Esophagus squamous epithelium (tissue), 5 donors: ENCODE measurements around the gene PPFIA4. TPM values are rescaled to one million over a fixed set of nuclear protein-coding genes. Genes with fewer than 3 reads are reported as not detected.

Experiments used
- DNase-seq: peaks from one replicate; lab custom pipeline; 2025; lab: John Stamatoyannopoulos, UW
- H3K27ac ChIP-seq, 4 donors: fragments of 200-600 bp; sonication (generic); one replicate each; pipeline ENCODE4 v1.5.1; 2016 to 2019; ENCODE audit warnings: mild to moderate bottlenecking in 1 of 4
- H3K27me3 ChIP-seq, 4 donors: fragments of 200-600 bp; sonication (generic); 1 replicate in 3 of 4; 2 replicates in 1 of 4; pipeline versions ENCODE4 v1.5.1 to v1.6.0; 2017 to 2021; ENCODE audit warnings: antibody characterized with exemption in 1 of 4
- H3K36me3 ChIP-seq, 3 donors: fragments of 200-600 bp; sonication (generic); one replicate each; pipeline ENCODE4 v1.5.1; 2016 to 2019
- H3K4me1 ChIP-seq, 3 donors: fragments of 200-600 bp; sonication (generic); one replicate each; pipeline ENCODE4 v1.5.1; 2017 to 2019
- H3K4me3 ChIP-seq, 4 donors: fragments of 200-600 bp; sonication (generic); 1 replicate in 3 of 4; 2 replicates in 1 of 4; pipeline ENCODE4 v1.5.1; 2016 to 2019; ENCODE audit warnings: mild to moderate bottlenecking in 2 of 4, moderate library complexity in 1 of 4
- H3K9me3 ChIP-seq, 3 donors: fragments of 200-600 bp; sonication (generic); one replicate each; pipeline ENCODE4 v1.5.1; 2016 to 2019
- POLR2A ChIP-seq, 4 donors: fragments of 450-650 bp; IDR thresholded peaks; one replicate each; pipeline ENCODE4 v1.6.1; 2017; ENCODE audit warnings: antibody characterized with exemption in 4 of 4, mild to moderate bottlenecking in 4 of 4, moderate library complexity in 3 of 4
- WGBS, 2 donors: methylation state at CpG; one replicate each; pipeline ENCODE4 v1.1.5; 2018; 5-methylcytosine and 5-hydroxymethylcytosine counted together
- intact Hi-C: fragments of 100-400 bp; cut with DNase I; formaldehyde crosslinking; loops from one replicate; pipeline ENCODE4 v1.15.0; 2022
- total RNA-seq, 4 donors: library from RNA; depleted of rRNA; stranded (reverse); fragments of >200 nt; gene quantifications; one replicate each; pipeline ENCODE4 v1.1.0, GENCODE V29; 2016
- TF ChIP-seq, protein P1 (sequence below), 6 experiments: fragments of 450-650 bp in 4 of 6; fragments of 200-600 bp in 2 of 6; sonication (generic) in 2 of 6; IDR thresholded peaks; one replicate each; pipeline ENCODE4 v1.5.1; 2016 to 2019; ENCODE audit warnings: antibody characterized with exemption in 6 of 6, mild to moderate bottlenecking in 4 of 6, moderate library complexity in 4 of 6
- donor health status: DM: yes; HTN: yes; CAD: no.

PPFIA4 gene
- total RNA-seq, 4 donors from 2014 or later, result 0.35 to 1.7 (median 0.93) TPM

DNA sequence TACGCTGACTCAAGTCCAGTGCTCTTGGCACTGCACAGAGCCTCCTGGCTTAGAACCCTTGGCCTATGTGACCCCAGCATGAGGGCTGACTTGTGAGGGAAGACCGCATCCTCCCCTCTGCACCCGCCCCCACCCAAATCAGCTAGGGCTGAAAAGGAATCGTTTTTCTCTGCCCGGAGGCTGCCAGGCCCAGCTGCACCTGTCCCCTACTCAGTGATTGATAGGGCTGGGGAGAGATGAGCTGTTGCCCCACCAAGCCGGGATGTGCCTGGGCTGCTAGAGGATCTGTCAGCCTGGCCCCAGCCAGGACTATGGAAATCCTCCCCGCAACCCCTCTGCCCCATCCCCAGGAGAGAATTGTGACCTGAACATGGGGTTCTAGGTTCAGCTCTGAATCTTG is 38.9 kb downstream of the PPFIA4 start:
- H3K36me3 ChIP-seq, result no peaks in the 10 kb centered on the region
- WGBS, 2 donors, result 80 to 86% methylated on average over 1 to 2 of the region's 7 CpGs
- no peaks in the 10 kb centered on the region for H3K9me3 ChIP-seq
- no peak overlapping the region for H3K4me3 ChIP-seq
- intact Hi-C loops, result no loop called here
- no peaks in the 10 kb centered on the region for H3K27me3 ChIP-seq
- DNase-seq, result no peak
- TF ChIP-seq, protein P1, sequence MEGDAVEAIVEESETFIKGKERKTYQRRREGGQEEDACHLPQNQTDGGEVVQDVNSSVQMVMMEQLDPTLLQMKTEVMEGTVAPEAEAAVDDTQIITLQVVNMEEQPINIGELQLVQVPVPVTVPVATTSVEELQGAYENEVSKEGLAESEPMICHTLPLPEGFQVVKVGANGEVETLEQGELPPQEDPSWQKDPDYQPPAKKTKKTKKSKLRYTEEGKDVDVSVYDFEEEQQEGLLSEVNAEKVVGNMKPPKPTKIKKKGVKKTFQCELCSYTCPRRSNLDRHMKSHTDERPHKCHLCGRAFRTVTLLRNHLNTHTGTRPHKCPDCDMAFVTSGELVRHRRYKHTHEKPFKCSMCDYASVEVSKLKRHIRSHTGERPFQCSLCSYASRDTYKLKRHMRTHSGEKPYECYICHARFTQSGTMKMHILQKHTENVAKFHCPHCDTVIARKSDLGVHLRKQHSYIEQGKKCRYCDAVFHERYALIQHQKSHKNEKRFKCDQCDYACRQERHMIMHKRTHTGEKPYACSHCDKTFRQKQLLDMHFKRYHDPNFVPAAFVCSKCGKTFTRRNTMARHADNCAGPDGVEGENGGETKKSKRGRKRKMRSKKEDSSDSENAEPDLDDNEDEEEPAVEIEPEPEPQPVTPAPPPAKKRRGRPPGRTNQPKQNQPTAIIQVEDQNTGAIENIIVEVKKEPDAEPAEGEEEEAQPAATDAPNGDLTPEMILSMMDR (IDR thresholded peaks at IDR 0.05), result no peak
- TF ChIP-seq POLR2A (IDR thresholded peaks at IDR 0.05), result no peak
- H3K27ac ChIP-seq, result no peak overlapping the region
- H3K4me1 ChIP-seq, result peaks cover 5 to 22% (median 11%) of the 10 kb centered on the region in 3 donors

DNA sequence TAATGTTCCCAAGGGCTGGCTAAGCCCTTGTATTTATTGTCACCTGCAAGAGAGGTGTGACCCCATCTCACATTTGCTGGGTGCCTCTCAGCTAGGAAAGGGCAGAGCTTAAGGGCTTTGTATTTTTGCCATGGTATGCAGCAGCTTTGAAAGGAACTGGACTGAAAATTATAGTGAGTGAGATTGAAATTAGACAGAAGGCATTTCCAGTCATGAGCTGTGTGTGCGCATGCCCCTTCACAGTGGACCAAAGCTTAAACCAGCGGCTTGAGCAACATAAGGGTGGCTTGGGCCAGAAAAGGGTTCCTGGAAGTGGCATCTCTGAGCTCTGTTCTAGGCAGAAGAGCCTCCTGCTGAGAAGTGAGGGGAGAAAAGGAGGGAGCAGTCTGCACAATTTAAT is 39.7 kb downstream of the PPFIA4 start:
- Histone ChIP-seq H3K4me3 (no peak overlapping the region), H3K27me3 (no peaks in the 10 kb centered on the region), H3K27ac (no peak overlapping the region), H3K4me1 (peaks cover 5 to 22% (median 11%) of the 10 kb centered on the region in 3 donors), H3K36me3 (no peaks in the 10 kb centered on the region), H3K9me3 (no peaks in the 10 kb centered on the region)
- intact Hi-C loops, result no loop called here
- no peak for TF ChIP-seq POLR2A (IDR thresholded peaks at IDR 0.05)
- TF ChIP-seq, protein P1 (IDR thresholded peaks at IDR 0.05), result no peak
- no peak for DNase-seq
- 43 to 69% methylated on average over 2 of the region's 2 CpGs for WGBS, 2 donors

DNA sequence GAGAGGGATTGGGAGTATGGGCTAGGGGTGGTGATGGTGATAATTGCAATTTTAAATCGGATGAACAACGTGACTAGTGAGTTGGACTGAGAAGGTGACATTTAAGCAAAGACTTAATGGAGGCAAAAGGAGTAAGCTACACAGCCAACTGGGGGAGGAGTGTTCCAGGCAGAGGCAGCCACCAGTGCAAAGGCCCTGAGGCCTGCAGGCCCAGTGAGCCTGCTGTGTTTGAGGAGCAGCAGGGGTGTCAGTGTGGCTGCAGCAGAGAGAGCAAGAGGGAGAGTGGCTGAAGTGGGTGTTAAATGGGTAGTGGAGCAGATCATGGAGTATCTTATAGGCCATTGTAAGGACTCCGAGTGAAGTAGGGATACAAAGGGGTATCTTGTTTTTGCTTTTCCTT is 40.7 kb downstream of the PPFIA4 start:
- DNase-seq, result no peak
- intact Hi-C loops, result no loop called here
- Histone ChIP-seq H3K27me3 (peaks cover 0 to 3% (median 0%) of the 10 kb centered on the region in 4 donors), H3K4me1 (peaks cover 5 to 22% (median 11%) of the 10 kb centered on the region in 3 donors), H3K4me3 (no peak overlapping the region), H3K36me3 (no peaks in the 10 kb centered on the region), H3K9me3 (no peaks in the 10 kb centered on the region), H3K27ac (no peak overlapping the region)
- WGBS, 2 donors, result 93 to 95% methylated on average over 3 of the region's 3 CpGs
- no peak for TF ChIP-seq POLR2A (IDR thresholded peaks at IDR 0.05)
- TF ChIP-seq, protein P1 (IDR thresholded peaks at IDR 0.05), result no peak

DNA sequence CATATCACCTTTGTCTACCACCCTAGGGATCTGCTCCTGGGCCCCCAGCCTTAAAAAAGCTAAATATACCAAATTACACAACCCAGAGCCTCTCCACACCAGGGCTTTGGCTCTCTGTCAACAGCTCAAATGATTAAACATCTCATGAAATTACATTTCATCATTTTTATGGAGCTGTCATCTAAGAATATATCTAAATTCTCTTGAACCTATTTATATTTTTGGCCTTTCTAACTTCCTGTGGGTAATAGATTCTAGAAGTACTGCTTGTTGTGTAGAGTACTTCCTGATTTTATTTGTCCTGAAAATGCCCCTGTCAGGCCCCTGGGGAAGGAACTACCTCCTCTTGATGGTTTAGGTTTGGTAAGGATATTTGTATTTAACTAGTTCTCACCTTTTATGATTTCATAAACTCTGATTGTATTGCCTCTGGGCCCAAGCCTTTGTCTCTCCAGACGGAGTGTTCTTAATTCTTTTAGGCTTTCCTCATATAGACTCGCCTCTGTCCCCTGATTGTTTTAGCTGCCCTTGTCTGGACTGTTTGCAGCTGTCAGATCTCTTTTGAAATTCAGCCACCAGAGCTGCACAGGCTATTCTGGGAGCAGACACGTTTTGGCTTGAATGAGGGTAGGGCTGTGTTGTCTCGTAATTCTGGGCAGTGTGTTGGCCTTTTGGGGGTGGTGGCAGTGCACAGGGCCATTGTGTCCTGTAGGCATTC is 42.9 kb downstream of the PPFIA4 start:
- TF ChIP-seq, protein P1 (IDR thresholded peaks at IDR 0.05), result no peak
- TF ChIP-seq POLR2A (IDR thresholded peaks at IDR 0.05), result no peak
- WGBS, 2 donors, result 12 to 18% methylated on average over 4 of the region's 4 CpGs
- peaks cover 5 to 22% (median 11%) of the 10 kb centered on the region in 3 donors for H3K4me1 ChIP-seq
- DNase-seq, result no peak
- H3K4me3 ChIP-seq, result no peak overlapping the region
- peak overlapping the region; percentile 4 to 62 (median 42) for H3K27ac ChIP-seq
- H3K9me3 ChIP-seq, result no peaks in the 10 kb centered on the region
- peaks cover 0 to 16% (median 0%) of the 10 kb centered on the region in 4 donors for H3K27me3 ChIP-seq
- H3K36me3 ChIP-seq, result no peaks in the 10 kb centered on the region
- intact Hi-C loops, result no loop called here

DNA sequence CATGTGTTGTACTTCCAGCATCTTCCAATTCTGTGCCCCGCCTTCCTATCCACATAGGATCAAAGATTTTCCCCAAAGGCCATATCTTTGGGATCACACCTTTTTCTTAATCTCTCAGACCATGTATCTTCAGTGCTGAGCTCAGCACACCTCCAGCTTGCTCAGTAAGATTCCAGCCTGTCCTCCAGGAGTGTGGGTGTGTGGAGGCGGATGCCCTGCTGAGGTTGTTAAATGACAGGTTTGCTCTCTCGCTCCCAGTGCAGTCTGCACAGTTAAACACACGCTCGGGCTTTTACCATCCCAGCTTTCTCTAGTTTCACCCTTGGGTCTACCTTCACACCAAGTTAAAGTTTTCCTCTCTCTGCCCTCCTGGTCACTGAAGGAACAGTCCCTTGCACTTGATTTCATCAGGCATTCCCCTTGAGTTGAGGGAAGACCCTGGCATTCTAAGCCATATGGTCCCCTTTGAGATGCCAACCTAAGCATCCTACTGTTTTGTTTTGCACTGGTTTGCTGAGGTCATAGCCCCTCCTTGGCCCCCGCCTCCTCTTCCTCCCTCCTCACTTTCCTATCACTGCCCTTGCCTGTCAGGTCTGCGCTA is 45.8 kb downstream of the PPFIA4 start:
- 78 to 91% methylated on average over 6 to 7 of the region's 7 CpGs for WGBS, 2 donors
- intact Hi-C loops, result no loop called here
- H3K36me3 ChIP-seq, result no peaks in the 10 kb centered on the region
- TF ChIP-seq, protein P1 (IDR thresholded peaks at IDR 0.05), result no peak
- TF ChIP-seq POLR2A (IDR thresholded peaks at IDR 0.05), result no peak
- no peak for DNase-seq
- no peaks in the 10 kb centered on the region for H3K9me3 ChIP-seq
- peaks cover 0 to 45% (median 5%) of the 10 kb centered on the region in 4 donors for H3K27me3 ChIP-seq
- H3K4me1 ChIP-seq, result peaks cover 11 to 36% (median 12%) of the 10 kb centered on the region in 3 donors
- H3K4me3 ChIP-seq, result no peak overlapping the region
- no peak overlapping the region for H3K27ac ChIP-seq
